NB4 (cell line): ENCODE measurements around the gene CAMTA1.

Experiments
- MYC ChIP-seq: IDR thresholded peaks from 2 replicates; pipeline ENCODE4 v1.6.1; 2011; ENCODE audit warnings: low read depth, low read length
- TF ChIP-seq, protein P1 (sequence below): IDR thresholded peaks from one replicate; pipeline ENCODE4 v1.5.1; 2012; ENCODE audit warnings: low read depth, low read length

DNA sequence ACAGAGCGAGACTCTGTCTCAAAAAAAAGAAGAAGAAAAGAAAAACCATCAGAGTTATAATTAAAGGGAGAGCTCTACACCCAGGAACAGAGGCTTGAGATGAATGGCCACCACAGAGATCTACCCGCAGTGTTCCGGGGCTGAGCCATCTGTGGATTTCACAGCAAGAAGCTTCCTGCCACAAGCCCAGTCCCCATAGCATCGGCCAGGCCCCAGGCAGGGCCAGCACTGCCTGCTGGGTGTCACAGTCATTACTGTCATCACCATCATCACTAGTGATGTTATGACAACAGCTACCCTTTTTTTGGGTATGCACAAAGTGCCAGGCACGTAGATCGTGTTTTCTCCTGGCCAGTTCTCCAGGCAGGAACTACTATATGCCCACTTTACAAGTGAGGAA, 874.3 kb downstream of the CAMTA1 start:
- no peak for TF ChIP-seq MYC
- TF ChIP-seq, protein P1, sequence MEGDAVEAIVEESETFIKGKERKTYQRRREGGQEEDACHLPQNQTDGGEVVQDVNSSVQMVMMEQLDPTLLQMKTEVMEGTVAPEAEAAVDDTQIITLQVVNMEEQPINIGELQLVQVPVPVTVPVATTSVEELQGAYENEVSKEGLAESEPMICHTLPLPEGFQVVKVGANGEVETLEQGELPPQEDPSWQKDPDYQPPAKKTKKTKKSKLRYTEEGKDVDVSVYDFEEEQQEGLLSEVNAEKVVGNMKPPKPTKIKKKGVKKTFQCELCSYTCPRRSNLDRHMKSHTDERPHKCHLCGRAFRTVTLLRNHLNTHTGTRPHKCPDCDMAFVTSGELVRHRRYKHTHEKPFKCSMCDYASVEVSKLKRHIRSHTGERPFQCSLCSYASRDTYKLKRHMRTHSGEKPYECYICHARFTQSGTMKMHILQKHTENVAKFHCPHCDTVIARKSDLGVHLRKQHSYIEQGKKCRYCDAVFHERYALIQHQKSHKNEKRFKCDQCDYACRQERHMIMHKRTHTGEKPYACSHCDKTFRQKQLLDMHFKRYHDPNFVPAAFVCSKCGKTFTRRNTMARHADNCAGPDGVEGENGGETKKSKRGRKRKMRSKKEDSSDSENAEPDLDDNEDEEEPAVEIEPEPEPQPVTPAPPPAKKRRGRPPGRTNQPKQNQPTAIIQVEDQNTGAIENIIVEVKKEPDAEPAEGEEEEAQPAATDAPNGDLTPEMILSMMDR, result no peak
